Measurements from ENCODE around the gene CLINT1.

Gene CLINT1

DNA sequence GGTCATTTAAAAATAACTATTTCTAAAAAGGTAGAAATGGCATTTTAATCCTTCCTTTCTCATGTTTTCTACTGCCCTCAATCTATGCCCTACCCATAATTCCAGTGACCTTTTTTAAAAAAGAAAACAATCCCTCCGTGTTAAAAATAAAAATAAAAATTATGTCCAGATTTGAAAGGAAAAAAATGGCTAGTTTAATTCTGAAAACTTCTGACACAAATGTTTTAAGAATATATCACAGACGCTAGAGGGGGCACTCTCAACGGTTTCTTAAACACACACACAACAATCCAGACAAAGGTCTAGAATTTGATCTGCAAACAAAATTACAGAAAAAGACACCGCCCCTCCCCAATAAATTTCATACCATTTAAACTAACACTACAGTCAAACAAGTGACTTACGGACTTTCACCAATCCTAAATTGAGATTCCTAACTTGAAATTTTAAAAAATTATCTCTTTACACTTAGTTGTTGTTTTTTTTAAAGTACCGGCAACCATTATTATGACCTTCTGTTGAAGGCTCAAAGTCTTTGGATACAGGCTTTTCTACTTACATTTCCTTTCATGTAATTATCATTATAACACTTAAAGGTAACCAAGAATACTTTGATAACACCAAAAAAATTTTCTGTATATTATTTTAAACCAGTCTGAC, 38.2 kb downstream of the CLINT1 start:
- DNase-seq: peak; percentile 60

DNA sequence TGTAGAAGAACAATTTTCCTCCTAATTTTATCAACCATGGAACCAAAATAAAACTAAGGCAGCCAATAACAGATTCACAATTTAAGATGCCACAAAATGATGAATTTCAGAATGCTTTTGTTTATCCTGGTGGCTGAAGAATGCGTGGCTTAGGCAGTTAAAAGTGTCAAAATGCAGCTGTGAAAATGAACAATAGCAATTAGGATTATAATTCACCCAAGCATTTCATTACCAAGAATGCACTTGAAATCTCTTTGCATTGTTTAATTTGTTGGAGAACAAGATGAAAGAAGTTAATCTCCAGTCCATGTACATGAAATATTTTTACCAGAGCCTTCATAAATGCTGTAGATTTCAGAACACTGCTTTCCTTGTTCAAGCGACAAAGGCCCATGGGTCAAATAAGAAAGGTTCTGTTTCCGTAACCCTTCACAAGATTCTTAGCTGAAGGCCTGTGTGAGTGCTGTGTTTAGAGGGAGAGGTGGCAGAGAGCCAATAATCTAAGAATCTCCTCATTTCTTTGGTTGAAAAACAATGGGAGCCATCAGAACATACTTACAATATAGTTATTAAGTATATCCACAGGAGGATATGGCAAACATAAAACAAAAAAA, 39.3 kb downstream of the CLINT1 start:
- DNase-seq: no peak

DNA sequence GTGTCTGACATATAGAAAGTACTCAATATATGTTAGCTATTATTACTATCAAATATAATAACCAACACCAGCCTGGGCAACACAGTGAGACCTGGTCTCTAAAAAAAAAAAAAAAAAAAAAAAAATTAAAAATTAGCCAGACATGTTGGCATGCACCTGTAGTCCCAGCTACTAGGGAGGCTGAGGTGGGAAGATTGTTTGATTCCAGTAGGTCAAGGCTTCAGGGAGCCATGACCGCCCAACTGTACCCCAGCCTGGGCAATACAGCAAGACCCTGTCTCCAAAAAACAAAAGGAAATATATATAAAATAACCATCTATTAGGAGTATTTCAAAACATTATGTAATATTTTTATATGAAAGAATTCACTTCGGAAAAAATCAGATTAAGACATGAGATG, 40.6 kb downstream of the CLINT1 start:
- DNase-seq: no peak

GRCh38 chr5:157817928-157818327, 41.0 kb downstream of the CLINT1 start:
- no peak for DNase-seq

GRCh38 chr5:157817387-157817702, 41.6 kb downstream of the CLINT1 start:
- DNase-seq: no peak

- DNase-seq: peak; percentile 9
These were observed 42.1 kb downstream of the CLINT1 start for GRCh38 chr5:157816682-157817386.

DNA sequence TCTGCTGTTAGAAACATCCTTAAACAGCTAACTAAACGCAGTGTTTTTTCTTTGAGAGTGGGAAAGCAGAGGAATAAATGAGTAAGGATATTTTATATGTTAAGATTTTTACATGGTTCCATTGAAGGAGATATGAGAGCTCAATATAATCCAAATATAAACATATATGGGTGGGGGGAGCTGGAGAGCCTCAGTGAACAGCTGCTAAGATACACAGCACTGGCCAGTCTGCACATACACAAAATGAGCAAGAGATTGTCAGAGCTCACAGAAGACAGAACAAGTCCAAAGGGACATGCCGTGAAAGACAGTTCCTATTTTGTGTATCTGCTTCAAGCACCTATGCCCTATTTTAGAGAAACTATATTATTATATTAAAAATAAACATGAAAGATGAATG, 46.9 kb downstream of the CLINT1 start:
- DNase-seq: no peak

DNA sequence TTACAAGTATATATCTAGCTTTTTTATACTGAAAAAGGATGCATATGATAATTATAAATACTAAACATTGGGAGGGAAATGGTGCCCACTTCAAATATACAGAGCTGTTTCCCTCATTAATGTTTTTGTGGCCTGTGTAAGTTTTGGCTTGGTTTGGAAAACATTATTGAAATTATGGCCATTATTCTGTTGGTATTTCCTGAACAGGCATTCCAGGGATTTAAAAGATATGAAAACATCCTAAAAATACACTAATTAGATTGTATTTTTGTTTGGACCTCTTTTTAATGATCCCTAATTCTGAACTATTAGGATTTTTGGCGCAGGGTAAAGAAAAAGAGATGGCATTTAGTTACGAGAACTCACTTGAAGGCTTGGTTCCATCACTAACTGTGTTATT, 50.9 kb downstream of the CLINT1 start:
- DNase-seq: no peak

DNA sequence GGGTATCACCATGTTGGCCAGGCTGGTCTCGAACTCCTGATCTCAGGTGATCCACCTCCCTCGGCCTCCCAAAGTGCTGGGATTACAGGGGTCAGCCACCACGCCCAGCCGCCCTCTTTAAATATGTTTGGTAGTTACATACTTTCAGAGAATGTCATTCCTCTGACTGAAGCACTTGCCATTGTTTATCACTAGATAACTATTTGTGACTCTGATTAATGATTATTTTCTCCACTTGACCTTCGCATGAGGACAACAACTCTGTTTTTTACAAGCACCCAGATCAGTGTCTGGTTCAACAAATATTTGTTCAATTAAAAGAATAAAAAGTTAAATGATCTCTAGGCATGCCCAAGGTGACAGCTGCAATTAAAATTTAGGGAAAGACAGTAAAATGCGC, 56.2 kb downstream of the CLINT1 start:
- no peak for DNase-seq

- no peak for DNase-seq
These were observed 58.8 kb downstream of the CLINT1 start for GRCh38 chr5:157800137-157800536.

- no peak for DNase-seq
These were observed 59.4 kb downstream of the CLINT1 start for GRCh38 chr5:157799578-157799977.

DNA sequence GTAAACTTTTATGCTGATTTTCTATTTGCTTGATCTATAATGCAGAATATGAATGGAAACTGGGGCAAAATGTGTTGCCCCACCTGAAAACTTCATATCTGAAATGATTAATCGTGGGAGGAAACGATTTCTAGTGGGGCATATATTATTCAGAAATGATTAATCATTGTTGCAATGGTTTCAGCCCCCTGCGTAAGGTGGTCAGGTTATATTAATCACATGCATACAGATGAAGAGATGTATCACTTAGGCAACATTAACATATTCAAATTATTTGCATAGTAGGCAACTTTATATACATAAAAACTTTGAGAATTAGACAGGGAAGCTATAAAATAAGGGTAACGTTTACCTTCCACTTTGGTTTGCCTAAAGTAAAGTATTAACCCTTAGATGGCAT, 65.6 kb downstream of the CLINT1 start:
- no peak for DNase-seq

DNA sequence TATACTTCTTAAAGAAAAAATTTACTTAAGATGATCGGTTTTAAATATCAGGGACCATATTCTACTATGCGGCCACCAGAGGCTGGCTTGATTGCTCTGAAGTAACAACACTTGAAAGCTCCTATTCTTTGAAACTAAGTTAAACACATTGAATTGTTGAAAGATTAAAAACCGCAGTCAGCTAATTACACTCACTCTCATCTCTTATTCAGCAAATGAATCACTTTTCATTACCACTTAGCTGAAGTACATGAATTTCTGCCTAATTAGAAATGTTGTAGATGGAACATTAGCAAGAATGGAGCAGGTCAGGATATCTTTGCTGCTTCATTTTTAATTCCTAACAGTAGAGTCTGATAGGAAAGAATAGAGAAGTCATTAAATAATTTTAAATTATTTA, 73.1 kb downstream of the CLINT1 start:
- no peak for DNase-seq

DNA sequence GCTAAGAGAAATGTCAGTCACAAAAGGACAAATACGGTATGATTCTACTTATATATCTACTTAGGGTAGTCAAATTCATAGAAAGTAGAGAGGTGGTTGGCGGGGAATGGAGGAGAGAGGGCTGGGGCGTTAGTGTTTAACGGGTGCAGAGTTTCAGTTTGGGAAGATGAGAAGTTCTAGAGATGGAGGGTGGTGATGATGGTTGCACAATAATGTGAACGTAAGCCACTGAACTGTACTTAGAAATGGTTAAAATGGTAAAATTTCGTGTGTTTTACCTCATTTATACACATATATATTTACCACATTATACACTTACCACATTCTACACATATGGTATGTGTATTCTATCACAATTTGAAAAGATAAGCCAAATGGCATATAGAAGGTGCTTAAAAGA, 79.7 kb downstream of the CLINT1 start:
- DNase-seq: no peak

GRCh38 chr5:157778121-157778805, 80.7 kb downstream of the CLINT1 start:
- DNase-seq: peak; percentile 7

DNA sequence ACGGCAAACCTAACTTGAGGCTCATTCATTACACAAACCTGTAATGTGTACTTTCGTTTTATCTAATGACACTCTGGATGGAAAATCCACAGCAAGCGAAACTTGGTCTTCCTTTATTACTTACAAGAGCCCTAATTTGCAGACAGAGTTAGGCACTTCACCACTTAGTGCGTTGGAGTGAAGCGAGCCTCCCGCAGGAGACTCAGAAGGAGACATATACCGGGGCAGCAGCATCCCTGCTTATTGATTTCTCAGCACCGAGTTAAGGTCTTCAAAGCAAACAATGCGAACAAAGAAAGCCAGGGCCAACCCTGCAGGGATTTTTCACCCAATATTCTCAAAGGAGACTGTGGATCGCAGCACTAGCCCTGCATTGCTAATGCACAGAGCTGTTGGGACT, 86.8 kb downstream of the CLINT1 start:
- DNase-seq: no peak

GRCh38 chr5:157770665-157771064, 88.3 kb downstream of the CLINT1 start:
- no peak for DNase-seq

GRCh38 chr5:157767689-157768088, 91.3 kb downstream of the CLINT1 start:
- no peak for DNase-seq

GRCh38 chr5:157766902-157767301, 92.0 kb downstream of the CLINT1 start:
- DNase-seq: no peak

DNA sequence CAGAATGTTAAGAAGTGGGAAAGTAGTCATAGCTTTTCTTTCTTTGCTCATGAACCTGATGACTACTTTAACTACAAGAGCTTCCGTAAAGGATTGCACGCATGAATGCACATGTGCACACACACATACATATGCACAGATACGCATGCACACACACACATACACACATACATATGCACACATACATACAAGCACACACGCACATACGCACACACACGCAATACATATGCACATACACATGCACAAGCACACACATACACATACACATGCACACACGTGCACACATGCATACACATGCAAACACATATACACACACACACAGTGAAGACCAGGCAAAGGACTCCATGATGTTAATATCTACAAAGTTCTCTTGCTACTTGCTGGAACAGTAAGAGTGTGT, 92.5 kb downstream of the CLINT1 start:
- DNase-seq: no peak

- no peak for DNase-seq
These were observed 94.4 kb downstream of the CLINT1 start for GRCh38 chr5:157764531-157764930.

- peak; percentile 72 for DNase-seq
These were observed 97.0 kb downstream of the CLINT1 start for GRCh38 chr5:157761690-157762621.

DNA sequence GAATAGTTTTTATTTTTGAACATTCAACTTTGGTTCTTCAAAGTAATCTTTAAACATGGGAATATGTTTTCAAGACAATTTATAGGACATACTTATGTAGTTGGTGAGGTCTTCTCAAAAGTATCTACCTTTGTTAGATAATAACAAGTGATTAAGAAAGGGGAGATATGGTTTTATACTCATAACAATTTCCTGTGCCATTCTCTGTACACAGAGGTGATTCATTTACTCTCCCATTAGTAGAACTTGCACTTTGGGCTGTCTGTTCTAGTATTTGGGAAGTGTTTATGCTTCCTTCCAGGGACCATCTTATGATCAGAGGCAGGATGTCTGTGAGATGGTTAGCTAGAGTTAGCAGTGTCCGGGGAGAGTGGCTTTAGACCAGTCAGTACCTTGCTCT, 100.2 kb downstream of the CLINT1 start:
- no peak for DNase-seq

Data from fibroblast of skin of back (primary cell).